Activated naive CD4-positive, alpha-beta T cell treated with anti-CD3 and anti-CD28 coated beads, Interleukin-2, amount 50 U/mL, for 16 hours (primary cell): ENCODE data around the gene DENND2A.
A peak's percentile ranks its signal among the peaks of the same experiment; 100 is the strongest.
"Not testable (repeated sequence)": the region's sequence is repeated elsewhere in the genome, so short reads cannot be mapped to it uniquely, and the experiment has no call there.

Source experiments
- DNase-seq: peaks from one replicate; pipeline ENCODE4 v3.0.0-alpha.2; 2020

DENND2A gene

GRCh38 chr7:140644761-140645160 lies 4.1 kb upstream of the DENND2A start:
- not testable (repeated sequence) for DNase-seq

- no peak for DNase-seq
Measured at GRCh38 chr7:140643416-140643815, 2.8 kb upstream of the DENND2A start.

- no peak for DNase-seq
Measured at GRCh38 chr7:140641524-140642195, 1.0 kb upstream of the DENND2A start.

GRCh38 chr7:140640060-140640637 lies 464 bp downstream of the DENND2A start:
- DNase-seq: peak; percentile 16

- DNase-seq: peak; percentile 48
Measured at GRCh38 chr7:140639366-140640053, 1.1 kb downstream of the DENND2A start.

GRCh38 chr7:140638173-140638791 lies 2.3 kb downstream of the DENND2A start:
- DNase-seq: no peak

- DNase-seq: no peak
Measured at GRCh38 chr7:140637400-140637799, 3.2 kb downstream of the DENND2A start.

GRCh38 chr7:140635816-140636215 lies 4.8 kb downstream of the DENND2A start:
- DNase-seq: no peak

GRCh38 chr7:140635345-140635744 lies 5.3 kb downstream of the DENND2A start:
- no peak for DNase-seq

GRCh38 chr7:140631602-140632001 lies 9.0 kb downstream of the DENND2A start:
- no peak for DNase-seq

GRCh38 chr7:140631021-140631420 lies 9.6 kb downstream of the DENND2A start:
- no peak for DNase-seq

- DNase-seq: no peak
Measured at GRCh38 chr7:140625908-140626868, 14.4 kb downstream of the DENND2A start.

GRCh38 chr7:140625192-140625558 lies 15.4 kb downstream of the DENND2A start:
- not testable (repeated sequence) for DNase-seq

- DNase-seq: no peak
Measured at GRCh38 chr7:140624392-140625191, 16.0 kb downstream of the DENND2A start.

- no peak for DNase-seq
Measured at GRCh38 chr7:140623980-140624379, 16.6 kb downstream of the DENND2A start.

- DNase-seq: no peak
Measured at GRCh38 chr7:140621401-140622021, 19.1 kb downstream of the DENND2A start.

GRCh38 chr7:140619915-140620510 lies 20.6 kb downstream of the DENND2A start:
- DNase-seq: not testable (repeated sequence)

GRCh38 chr7:140619176-140619575 lies 21.4 kb downstream of the DENND2A start:
- no peak for DNase-seq

- no peak for DNase-seq
Measured at GRCh38 chr7:140618306-140618705, 22.3 kb downstream of the DENND2A start.

GRCh38 chr7:140617081-140617480 lies 23.5 kb downstream of the DENND2A start:
- DNase-seq: no peak

GRCh38 chr7:140616328-140616727 lies 24.3 kb downstream of the DENND2A start:
- no peak for DNase-seq
